WI38 (cell line): ENCODE results near the gene RPUSD1.
A peak's percentile ranks its signal among the peaks of the same experiment; 100 is the strongest.

Experiments used
- H3K4me3 ChIP-seq: 2 replicates; pipeline ENCODE4 v1.5.1; 2011; ENCODE audit warnings: low read depth, mild to moderate bottlenecking, control low read depth, low read length
- CTCF ChIP-seq: IDR thresholded peaks from 2 replicates; pipeline ENCODE4 v1.5.1; 2012; ENCODE audit warnings: low read depth, mild to moderate bottlenecking, control low read depth, low read length

Gene RPUSD1

GRCh38 chr16:807347-808084 is 19.3 kb upstream of the RPUSD1 start:
- peak overlapping the region; percentile 84 for H3K4me3 ChIP-seq
- TF ChIP-seq CTCF = no peak

DNA sequence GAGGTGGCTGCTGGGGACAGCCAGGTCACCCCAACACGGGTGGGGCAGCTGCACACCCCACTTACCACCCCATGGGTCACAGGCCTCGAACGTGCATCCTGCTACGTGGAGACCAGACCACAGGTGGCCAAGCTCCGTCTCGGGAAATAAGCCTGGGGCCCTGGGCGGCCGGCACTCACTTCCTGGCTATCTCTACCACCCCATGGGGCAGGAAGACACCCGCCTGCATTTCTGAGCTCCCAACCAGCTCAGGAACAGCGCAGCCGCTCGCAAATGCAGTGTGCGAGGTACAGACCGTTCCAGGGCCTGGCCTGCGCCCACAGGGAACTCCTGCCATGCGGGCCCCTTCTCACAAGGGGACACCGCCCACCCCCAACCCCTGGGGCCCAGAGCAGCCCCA is 17.3 kb upstream of the RPUSD1 start:
- no peak for TF ChIP-seq CTCF
- no peak overlapping the region for H3K4me3 ChIP-seq

DNA sequence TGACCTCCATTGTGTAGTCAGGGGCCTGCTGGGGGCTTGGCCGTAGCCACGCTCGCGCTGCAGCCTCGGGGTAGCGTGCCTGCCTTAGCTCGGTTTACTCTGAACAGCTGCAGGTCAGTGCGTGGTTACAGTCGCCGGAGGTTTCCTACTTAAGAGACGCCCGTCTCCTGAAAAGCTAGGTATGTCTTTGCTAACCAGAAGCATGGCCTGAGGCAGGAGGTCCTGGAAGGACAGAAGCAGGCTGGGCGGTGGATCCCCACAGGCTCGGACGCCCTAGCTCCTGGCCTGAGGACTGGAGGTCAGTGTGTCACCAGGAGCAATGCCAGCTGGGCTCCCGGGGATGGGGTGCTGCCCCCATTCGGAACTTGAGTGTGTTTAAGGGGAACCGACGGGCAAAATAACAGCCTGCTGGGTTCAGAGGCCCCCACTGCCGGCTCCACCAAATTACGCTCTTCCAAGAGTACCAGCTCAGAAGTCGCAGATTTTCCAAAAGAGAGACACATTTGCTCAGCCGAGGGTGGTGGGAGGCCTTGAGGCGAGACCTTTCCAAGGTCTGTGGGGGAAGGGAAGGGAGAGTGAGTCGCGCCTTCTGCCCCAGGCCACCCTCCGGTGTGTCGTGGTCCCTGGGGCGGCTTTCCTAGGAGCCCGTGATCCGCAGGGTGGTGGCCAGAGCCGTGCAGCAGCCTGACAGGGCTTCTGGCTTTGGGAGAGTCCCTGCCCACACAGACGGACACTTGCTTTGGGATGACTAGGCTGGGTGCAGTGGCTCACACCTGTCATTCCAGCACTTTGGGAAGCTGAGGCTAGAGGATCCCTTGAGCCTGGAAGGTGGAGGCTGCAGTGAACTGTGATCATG is 16.2 kb upstream of the RPUSD1 start:
- no peak for TF ChIP-seq CTCF
- H3K4me3 ChIP-seq = no peak overlapping the region

DNA sequence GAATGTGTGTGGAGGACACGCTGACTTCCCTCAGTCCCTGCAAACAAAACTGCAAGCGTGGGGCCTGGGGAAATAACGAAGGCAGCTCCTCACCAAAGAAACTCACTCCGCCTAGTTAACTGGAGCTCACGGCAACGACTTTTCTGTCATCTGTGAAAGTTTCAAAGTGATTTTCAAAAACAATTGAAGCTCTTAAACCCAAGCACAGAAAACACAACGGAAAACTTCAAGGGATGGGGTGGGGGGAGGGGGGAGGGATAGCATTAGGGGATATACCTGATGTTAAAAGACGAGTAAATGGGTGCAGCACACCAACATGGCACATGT is 15.5 kb upstream of the RPUSD1 start:
- no peak for TF ChIP-seq CTCF
- no peak overlapping the region for H3K4me3 ChIP-seq

DNA sequence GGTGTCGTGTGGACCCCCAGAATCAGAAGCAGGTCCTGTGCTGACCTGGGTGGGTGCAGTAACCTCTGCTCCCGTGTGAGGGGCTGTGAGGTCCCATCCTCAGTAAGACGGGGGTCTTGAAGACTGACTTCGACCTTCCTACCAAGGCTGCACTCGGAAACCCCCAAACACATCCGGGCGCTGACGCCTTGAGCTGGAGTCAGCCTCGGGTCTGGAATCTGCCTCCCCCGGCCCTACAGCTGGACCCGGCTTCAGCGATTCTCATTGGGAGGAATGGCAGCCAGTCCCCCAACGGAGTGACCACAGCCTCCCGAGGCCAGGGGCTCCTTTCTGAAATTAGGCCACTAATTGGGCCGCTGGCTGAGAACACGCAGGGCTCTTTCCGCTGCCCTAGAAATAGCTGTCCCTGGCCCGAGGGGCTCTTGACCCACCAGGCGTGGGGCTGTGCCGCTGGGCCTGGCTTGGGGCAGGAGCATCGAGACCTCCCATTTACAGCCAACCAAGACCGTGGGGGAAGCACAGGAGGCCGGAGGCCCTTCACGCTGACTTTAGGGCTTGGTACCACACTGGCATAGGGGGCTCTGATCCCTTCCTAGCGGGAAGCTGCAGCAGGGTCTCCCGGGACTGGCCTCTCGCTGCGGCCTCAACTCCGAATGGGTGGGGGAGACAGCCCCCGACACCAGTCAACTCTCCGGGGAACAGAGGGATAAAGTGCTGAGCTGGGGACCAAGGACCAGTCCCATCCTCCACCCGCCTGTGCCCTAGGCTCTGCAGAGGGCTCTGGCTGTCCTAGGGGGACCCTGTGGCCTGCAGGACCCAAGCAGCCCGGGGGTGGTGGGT is 15.0 kb upstream of the RPUSD1 start:
- no peak overlapping the region for H3K4me3 ChIP-seq

GRCh38 chr16:802461-802860 is 14.3 kb upstream of the RPUSD1 start:
- no peak overlapping the region for H3K4me3 ChIP-seq
- no peak for TF ChIP-seq CTCF

More for the DNA sequence above, 15.0 kb upstream of the RPUSD1 start:
- TF ChIP-seq CTCF = no peak
